Activated B cell treated with CpG ODN at 0.5 μM for 24 hours (primary cell): Measurements from ENCODE around the gene ALDH7A1. TPM values are rescaled to one million over a fixed set of nuclear protein-coding genes. Genes with fewer than 3 reads are reported as not detected.
"Not testable (repeated sequence)": the region's sequence is repeated elsewhere in the genome, so short reads cannot be mapped to it uniquely, and the experiment has no call there.

Experiments
- ATAC-seq: fragments of 200-7000 bp; cut with Tn5 transposase; one replicate; pipeline ENCODE4 v1.10.0; 2021; ENCODE audit warnings: low read depth, mild to moderate bottlenecking, moderate library complexity
- CTCF ChIA-PET: fragments of 350-600 bp; sonication (Branson Sonifier 250); formaldehyde crosslinking; loops from one replicate; lab custom pipeline; 2021; ENCODE audit warnings: antibody characterized with exemption; lab: Charles Lee
- POLR2A ChIA-PET: fragments of 350-600 bp; sonication (Branson Sonifier 250); formaldehyde crosslinking; loops from one replicate; lab custom pipeline; 2021; ENCODE audit warnings: antibody characterized with exemption; lab: Charles Lee
- DNase-seq: peaks from one replicate; pipeline ENCODE4 v3.0.0; 2022
- H3K27ac Mint-ChIP-seq: one replicate; pipeline ENCODE4 v1.8.0; 2020; ENCODE audit warnings: mixed read lengths
- H3K27me3 Mint-ChIP-seq: one replicate; pipeline ENCODE4 v1.8.0; 2021; ENCODE audit warnings: mixed read lengths
- H3K36me3 Mint-ChIP-seq: one replicate; pipeline ENCODE4 v1.8.0; 2021; ENCODE audit warnings: low read depth, mixed read lengths
- H3K4me1 Mint-ChIP-seq: one replicate; pipeline ENCODE4 v1.8.0; 2021; ENCODE audit warnings: mixed read lengths
- H3K4me3 Mint-ChIP-seq: one replicate; pipeline ENCODE4 v1.8.0; 2020; ENCODE audit warnings: mild to moderate bottlenecking, mixed read lengths
- H3K9me3 Mint-ChIP-seq: one replicate; pipeline ENCODE4 v1.8.0; 2020; ENCODE audit warnings: mixed read lengths
- CTCF ChIP-seq: fragments of 200-600 bp; IDR thresholded peaks from one replicate; pipeline ENCODE4 v1.8.0; 2022; ENCODE audit warnings: antibody characterized with exemption, mild to moderate bottlenecking
- intact Hi-C: fragments of 100-400 bp; cut with micrococcal nuclease; formaldehyde crosslinking; loops from one replicate; pipeline ENCODE4 v1.15.1; 2024
- total RNA-seq: library from RNA; stranded (reverse); gene quantifications from 2 replicates; pipeline ENCODE4 v1.2.3, GENCODE V29; 2022

The ALDH7A1 gene
- total RNA-seq, 1 donor from 2014 or later: 0.95 TPM

GRCh38 chr5:126562823-126563222, 32.2 kb downstream of the ALDH7A1 start:
- ChIA-PET POLR2A (no interaction called here), CTCF (no interaction called here)
- Mint-ChIP-seq H3K27ac (no peak overlapping the region), H3K4me3 (no peak overlapping the region), H3K4me1 (no peaks in the 10 kb centered on the region), H3K27me3 (no peaks in the 10 kb centered on the region), H3K36me3 (no peaks in the 10 kb centered on the region), H3K9me3 (no peaks in the 10 kb centered on the region)
- DNase-seq: no peak
- intact Hi-C loops: no loop called here
- no peak for TF ChIP-seq CTCF
- no peak for ATAC-seq

- no peaks in the 10 kb centered on the region for H3K4me1 Mint-ChIP-seq
- no peak for TF ChIP-seq CTCF
- DNase-seq: no peak
- H3K27me3 Mint-ChIP-seq: no peaks in the 10 kb centered on the region
- no peaks in the 10 kb centered on the region for H3K36me3 Mint-ChIP-seq
- H3K9me3 Mint-ChIP-seq: no peaks in the 10 kb centered on the region
- intact Hi-C loops: no loop called here
- ATAC-seq: no peak
- no peak overlapping the region for H3K4me3 Mint-ChIP-seq
- ChIA-PET CTCF (no interaction called here), POLR2A (no interaction called here)
- no peak overlapping the region for H3K27ac Mint-ChIP-seq
These were observed 33.1 kb downstream of the ALDH7A1 start for GRCh38 chr5:126561908-126562307.

- POLR2A ChIA-PET, ATAC-seq, H3K9me3 Mint-ChIP-seq, H3K4me1 Mint-ChIP-seq, H3K27me3 Mint-ChIP-seq, H3K4me3 Mint-ChIP-seq, CTCF ChIA-PET, DNase-seq, intact Hi-C loops, H3K36me3 Mint-ChIP-seq, H3K27ac Mint-ChIP-seq: not testable (repeated sequence)
These were observed 39.9 kb downstream of the ALDH7A1 start for GRCh38 chr5:126555101-126555500.

GRCh38 chr5:126552614-126553013, 42.4 kb downstream of the ALDH7A1 start:
- Mint-ChIP-seq H3K4me3 (no peak overlapping the region), H3K27me3 (no peaks in the 10 kb centered on the region), H3K36me3 (no peaks in the 10 kb centered on the region), H3K9me3 (no peaks in the 10 kb centered on the region), H3K4me1 (no peaks in the 10 kb centered on the region), H3K27ac (no peak overlapping the region)
- ATAC-seq (no peak), DNase-seq (no peak)
- CTCF ChIA-PET: no interaction called here
- intact Hi-C loops: no loop called here
- POLR2A ChIA-PET: no interaction called here
- no peak for TF ChIP-seq CTCF

GRCh38 chr5:126544087-126544740, 50.8 kb downstream of the ALDH7A1 start:
- POLR2A ChIA-PET: no interaction called here
- Mint-ChIP-seq H3K27me3 (no peaks in the 10 kb centered on the region), H3K4me1 (no peaks in the 10 kb centered on the region), H3K9me3 (no peaks in the 10 kb centered on the region), H3K4me3 (no peak overlapping the region), H3K36me3 (no peaks in the 10 kb centered on the region), H3K27ac (no peak overlapping the region)
- CTCF ChIA-PET: interaction anchor here (0.7 to 2.6 kb wide), 2 partner anchors 206 to 209 kb away, joined by 3 to 19 read pairs; no protein-coding TSS in a partner anchor
- intact Hi-C loops: loop anchor here (2.0 kb wide), 2 partner anchors 265 to 949 kb away; no protein-coding TSS in a partner anchor
- no peak for ATAC-seq
- DNase-seq: no peak
- TF ChIP-seq CTCF: peak; percentile 45
